ENCODE results near the gene GYPC.

GRCh38 chr2:126653109-126653508 lies 2.8 kb upstream of the GYPC start:
- TF ChIP-seq CTCF (IDR thresholded peaks at IDR 0.05) (no peak), EP300 (IDR thresholded peaks at IDR 0.05) (no peak)
